ENCODE measurements around the gene SLC13A3.
A peak's percentile ranks its signal among the peaks of the same experiment; 100 is the strongest.

Gene SLC13A3

DNA sequence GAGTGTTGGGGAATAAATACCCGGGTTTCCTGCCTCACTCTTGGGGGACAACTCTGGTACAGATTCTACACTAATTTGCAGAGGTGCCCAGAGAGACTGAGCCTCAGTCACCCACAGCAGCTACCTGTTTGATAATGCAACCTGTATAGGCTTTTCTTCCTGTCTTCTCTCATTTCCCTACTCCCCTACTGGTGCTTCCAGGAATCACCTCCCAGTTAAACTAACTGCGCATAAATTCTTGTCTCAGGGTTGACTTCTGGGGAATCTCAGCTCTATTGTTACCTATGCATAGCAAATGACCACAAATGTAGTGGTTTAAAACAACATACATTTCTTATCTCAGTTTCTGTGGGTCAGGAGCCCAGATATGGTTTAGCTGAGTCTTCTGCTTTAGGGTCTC lies 112.1 kb downstream of the SLC13A3 start:
- DNase-seq (ENCODE audit: low read depth in 2 of 2) = no peak

DNA sequence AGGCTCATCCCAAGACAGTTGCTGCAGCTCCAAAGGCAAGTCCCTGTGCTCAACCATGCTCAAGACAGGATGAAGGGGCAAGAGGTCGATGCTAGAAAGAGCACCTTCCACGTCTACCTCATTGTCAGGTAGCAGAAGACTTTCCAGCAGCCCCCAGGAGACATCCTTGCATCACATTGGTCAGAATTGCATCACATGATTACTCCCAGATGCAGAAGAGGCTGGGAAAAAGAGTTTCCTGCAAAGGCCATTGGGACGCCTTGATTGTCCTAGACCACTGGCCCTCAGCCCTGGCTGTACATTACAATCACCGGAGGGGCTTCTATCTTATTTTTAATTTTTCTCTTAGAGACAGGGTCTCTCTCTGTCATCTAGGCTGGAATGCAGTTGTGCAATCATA lies 120.6 kb downstream of the SLC13A3 start:
- DNase-seq (ENCODE audit: low read depth in 2 of 2) = no peak

GRCh38 chr20:46523696-46524328 lies 127.4 kb downstream of the SLC13A3 start:
- DNase-seq (ENCODE audit: low read depth in 2 of 2) = no peak

- DNase-seq (ENCODE audit: low read depth in 2 of 2) = no peak
Observed at GRCh38 chr20:46523108-46523507, 128.2 kb downstream of the SLC13A3 start.

- peak; percentile 21 to 28 for DNase-seq (ENCODE audit: low read depth in 2 of 2)
Observed at GRCh38 chr20:46520976-46521579, 130.2 kb downstream of the SLC13A3 start.

DNA sequence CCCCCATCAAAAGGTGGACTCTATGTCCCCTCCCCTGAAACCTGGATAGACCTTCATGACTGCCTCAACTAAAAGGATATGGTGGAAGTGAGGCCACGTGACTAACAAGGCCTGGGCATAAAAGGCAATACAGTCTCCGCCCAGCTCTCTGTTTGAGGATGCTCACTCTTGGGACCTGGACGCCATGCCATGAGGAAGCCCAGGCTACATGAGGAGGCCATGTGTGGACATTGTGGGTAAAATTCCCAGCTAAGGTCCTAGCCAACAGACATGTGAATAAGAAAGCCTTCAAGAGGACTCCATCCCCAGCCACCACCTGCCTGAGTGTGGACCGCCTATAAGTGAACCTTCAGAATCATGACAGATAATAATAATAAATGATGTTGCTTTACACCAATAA lies 130.7 kb downstream of the SLC13A3 start:
- no peak for DNase-seq (ENCODE audit: low read depth in 2 of 2)

DNA sequence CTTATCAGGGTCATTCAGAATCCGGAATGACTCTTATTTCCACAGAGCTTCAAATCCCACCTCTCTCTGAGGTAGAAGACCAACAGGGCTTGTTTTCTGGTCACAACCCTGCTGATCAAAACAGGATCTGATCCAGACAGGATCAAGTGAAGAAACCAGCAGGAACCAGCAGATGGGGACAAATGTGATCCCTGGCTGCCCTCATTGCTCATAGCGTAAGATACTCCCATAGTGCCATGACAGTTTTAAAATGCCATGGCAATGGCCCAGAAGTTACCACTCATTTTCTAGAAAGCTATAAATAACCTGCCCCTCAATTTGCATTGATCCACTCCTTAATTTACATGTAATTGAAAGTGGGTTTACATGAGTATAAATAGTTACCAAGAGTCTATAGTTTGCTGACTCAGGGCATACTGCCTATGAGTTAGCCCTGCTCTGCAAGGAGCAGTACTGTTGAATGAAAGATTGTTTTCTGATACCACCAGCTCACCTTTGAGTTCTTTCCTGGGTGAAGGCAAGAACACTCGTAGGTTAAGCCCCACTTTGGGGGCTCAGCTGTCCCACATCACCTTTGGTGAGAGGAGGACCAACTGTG lies 131.7 kb downstream of the SLC13A3 start:
- no peak for DNase-seq (ENCODE audit: low read depth in 2 of 2)

DNA sequence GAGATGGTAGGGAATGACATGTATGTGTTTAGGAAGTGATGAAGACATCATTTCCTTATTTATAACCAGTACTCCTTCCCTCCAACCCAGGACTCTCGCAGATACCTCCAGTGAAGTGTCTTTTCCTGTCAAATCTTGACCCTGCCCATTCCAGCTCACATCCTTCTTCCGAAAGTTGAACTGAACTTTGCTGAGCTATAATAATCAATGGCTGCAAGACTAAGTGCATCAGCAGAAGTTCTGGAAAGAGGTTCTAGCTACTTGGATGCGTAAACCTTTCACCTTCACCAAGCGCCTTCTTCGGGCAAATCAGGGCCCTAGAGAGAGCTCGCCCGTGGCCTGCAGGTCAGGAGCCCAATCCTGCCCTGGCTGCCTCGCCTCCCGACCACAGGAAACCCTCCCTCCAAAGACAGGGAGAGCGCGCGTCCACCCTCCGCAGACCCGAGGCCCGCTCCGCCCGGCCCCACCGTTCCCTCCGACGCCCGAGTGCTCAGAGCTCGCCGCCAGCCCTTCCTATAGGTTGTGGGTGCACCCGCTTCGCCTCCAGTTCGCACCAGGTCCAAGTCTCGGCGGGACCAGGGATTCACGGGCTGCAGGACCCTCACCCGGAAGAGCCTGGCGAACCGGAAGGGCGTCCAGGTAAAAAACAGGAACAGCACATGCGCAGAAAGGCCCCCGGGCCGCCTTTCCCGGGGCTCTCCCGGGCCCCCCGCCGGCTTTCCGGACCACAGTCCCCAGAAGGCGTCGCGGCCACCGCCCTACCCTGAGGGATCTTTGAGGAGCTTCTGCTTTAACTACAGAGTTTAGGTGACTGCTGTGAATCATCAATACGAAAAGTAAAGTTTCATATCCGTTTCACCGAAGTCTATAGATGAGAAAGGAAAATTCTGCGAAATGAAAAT lies 138.1 kb downstream of the SLC13A3 start, which contains the start of gene ZNF334:
TSS of gene ZNF334 (minus strand) at position 617 of the 902 bp plus-strand sequence. CDS start 1,457 bp downstream, outside the sequence.
- DNase-seq (ENCODE audit: low read depth in 2 of 2) = peak; percentile 32 to 41

DNA sequence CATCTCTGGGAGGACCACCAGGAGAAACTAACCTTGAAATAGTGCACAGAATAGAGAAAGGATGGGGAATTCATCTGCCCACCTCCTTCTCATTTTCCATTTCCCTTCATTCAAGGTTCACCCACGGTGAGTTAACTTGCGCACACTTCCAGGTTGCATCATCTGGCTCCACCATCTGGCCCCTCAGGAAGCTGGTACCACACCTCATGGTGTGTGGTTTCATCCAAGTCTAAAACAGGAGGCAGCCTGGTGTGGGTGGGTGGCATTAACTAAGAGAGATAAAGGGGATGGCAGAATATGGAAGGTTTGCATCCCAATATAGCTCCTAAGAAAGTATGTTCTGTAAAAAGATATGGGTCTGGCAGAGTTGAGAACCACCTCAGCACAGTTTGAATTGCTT lies 141.7 kb downstream of the SLC13A3 start:
- DNase-seq (ENCODE audit: low read depth in 2 of 2) = no peak
